DMS153 (cell line): Measurements from ENCODE around the gene HMBS.

Source experiments
- DNase-seq: peaks from one replicate; lab custom pipeline; 2025; lab: John Stamatoyannopoulos, UW

Gene HMBS

DNA sequence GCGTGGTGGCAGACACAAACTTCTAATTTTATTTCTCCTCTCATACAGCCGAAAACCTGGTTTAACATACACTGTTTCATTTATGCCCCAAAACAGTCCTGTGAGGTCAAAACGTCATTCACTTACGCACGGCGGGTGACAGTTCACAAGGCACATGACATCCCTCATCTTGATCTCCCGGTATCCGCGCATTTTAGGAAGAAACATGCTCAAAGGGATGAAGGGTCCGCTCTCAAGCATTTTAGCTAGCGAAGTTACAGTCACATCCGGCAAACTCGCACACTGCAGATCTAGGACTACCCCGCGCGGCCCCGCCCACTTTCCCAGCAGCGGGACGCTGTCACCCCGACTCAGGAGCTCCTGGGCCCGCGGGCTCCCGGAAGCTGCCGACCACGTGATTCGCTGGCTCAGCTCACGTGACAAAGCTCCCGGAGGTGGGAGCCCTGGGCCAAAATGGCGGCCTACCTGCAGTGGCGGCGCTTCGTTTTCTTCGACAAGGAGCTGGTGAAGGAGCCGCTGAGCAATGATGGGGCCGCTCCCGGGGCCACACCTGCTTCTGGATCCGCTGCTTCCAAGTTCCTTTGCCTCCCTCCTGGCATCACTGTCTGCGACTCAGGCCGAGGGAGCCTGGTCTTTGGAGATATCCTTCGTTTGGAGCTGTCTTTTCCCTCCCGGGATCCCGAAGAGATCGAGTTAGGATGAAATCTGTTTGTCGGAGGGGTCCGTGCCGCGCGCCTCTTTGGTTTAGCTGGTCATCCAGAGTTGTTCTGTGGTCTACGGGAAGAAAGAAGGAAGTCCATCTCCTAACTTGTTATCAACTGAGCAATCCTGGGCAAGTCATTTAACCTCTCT is 17.1 kb upstream of the HMBS start, which contains the start of gene VPS11:
VPS11 (plus strand) TSS at position 448 of the 852 bp plus-strand sequence; CDS start at position 454, 6 bp downstream.
- DNase-seq = peak; percentile 92

DNA sequence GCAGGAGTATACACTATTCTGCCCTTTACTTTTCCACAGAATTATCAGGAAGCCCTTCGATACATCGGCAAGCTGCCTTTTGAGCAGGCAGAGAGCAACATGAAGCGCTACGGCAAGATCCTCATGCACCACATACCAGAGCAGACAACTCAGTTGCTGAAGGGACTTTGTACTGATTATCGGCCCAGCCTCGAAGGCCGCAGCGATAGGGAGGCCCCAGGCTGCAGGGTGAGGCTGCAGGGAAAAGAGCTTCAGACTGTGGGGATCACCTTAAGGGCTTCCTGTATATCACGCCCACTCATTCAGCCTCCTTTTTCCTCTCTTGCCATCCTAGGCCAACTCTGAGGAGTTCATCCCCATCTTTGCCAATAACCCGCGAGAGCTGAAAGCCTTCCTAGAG is 6.8 kb upstream of the HMBS start:
- DNase-seq = no peak

DNA sequence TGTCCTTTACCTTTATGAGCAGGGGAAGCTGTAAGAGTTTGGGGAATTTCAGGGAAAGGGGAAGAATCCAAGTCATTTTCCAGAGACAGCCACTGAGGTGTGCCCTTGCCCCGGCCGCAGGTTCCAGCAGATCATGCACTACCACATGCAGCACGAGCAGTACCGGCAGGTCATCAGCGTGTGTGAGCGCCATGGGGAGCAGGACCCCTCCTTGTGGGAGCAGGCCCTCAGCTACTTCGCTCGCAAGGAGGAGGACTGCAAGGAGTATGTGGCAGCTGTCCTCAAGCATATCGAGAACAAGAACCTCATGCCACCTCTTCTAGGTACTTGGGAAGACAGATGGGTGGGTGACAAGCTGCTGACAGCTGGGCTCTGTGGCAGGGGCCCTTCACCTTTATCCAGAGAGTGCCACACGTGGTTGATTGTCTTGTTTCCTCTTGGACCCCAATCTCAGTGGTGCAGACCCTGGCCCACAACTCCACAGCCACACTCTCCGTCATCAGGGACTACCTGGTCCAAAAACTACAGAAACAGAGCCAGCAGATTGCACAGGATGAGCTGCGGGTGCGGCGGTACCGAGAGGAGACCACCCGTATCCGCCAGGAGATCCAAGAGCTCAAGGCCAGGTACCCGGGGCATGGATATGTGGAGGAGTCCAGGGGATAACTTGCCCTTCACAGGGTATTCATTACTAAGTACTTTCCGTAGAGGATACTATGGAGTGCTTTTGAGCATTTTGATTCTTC is 5.8 kb upstream of the HMBS start:
- DNase-seq = no peak

GRCh38 chr11:119081682-119082260 is 2.9 kb upstream of the HMBS start:
- DNase-seq = no peak

DNA sequence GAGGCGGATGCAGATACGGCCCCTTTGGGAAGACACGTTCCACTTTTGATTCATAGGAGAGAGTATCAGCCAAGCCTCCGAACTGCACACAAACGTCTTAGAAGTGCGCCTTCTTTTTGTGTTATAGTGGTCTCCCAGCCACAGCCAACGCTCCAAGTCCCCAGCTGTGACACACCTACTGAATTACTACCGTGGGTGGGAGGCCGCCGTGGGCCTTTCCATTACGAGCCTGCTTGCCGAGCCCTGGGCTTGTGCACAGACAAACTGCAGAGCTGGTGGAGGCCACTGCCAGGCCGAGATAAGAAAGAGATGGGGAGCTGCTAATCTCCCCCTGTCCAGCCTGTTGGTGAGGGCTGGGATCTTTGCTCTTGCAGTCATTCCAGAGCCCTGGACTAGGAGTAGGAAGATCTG is 761 bp downstream of the HMBS start:
- DNase-seq = no peak

- no peak for DNase-seq
These were observed 2.4 kb downstream of the HMBS start for GRCh38 chr11:119087123-119087522.

DNA sequence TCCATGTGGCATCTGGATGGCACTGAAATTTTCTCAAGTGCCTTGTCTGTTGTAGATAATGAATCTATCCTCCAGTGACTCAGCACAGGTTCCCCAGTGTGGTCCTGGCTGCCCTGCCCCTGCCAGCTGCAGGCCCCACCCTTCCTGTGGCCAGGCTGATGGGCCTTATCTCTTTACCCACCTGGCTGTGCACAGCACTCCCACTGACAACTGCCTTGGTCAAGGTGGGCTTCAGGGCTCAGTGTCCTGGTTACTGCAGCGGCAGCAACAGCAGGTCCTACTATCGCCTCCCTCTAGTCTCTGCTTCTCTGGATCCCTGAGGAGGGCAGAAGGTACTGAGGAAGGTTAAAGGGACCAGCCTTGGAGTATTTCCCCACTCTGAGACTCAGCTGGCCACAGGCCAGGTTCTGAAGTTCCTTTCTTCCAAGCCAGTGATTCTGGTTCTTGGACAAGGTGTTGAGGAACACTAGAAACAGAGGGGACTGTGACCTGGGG is 3.1 kb downstream of the HMBS start:
- no peak for DNase-seq

GRCh38 chr11:119088406-119088805 is 3.7 kb downstream of the HMBS start:
- DNase-seq = no peak

DNA sequence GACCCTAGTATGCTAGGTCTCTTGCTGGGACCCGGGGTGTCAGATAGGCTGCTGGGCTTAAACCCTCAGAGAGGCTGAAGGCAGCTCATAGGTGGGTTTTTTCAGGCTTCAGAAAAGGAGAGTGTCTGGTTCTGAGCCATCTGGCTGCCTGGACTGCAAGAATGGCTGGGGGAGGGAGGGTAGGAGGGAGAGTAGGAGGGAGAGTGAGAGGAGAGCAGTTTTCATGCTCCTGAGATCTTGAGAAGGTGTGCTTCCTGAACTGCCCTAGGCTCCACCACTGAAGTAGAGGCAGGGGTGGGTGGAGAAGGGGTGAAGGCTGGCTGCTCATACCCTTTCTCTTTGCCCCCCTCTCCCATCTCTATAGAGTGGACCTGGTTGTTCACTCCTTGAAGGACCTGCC is 4.6 kb downstream of the HMBS start:
- DNase-seq = no peak

DNA sequence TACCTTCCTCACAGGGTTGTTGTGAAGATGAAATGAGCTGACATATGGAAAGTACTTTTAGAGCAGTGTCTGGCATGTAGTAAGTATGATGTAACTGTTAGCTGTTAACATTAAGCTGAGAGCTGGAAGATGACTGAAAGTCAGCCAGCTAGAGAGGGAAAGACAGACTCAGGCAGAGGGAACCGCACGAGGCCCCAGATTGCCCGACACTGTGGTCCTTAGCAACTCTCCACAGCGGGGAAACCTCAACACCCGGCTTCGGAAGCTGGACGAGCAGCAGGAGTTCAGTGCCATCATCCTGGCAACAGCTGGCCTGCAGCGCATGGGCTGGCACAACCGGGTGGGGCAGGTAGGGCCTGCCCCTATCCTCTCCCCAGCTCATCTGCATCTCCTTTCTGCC is 6.5 kb downstream of the HMBS start:
- no peak for DNase-seq

- DNase-seq = no peak
These were observed 7.5 kb downstream of the HMBS start for GRCh38 chr11:119091966-119092879.

GRCh38 chr11:119092880-119093842 is 8.5 kb downstream of the HMBS start:
- DNase-seq = no peak

- DNase-seq = no peak
These were observed 9.5 kb downstream of the HMBS start for GRCh38 chr11:119093942-119094815.

GRCh38 chr11:119094816-119095065 is 10.1 kb downstream of the HMBS start:
- no peak for DNase-seq

DNA sequence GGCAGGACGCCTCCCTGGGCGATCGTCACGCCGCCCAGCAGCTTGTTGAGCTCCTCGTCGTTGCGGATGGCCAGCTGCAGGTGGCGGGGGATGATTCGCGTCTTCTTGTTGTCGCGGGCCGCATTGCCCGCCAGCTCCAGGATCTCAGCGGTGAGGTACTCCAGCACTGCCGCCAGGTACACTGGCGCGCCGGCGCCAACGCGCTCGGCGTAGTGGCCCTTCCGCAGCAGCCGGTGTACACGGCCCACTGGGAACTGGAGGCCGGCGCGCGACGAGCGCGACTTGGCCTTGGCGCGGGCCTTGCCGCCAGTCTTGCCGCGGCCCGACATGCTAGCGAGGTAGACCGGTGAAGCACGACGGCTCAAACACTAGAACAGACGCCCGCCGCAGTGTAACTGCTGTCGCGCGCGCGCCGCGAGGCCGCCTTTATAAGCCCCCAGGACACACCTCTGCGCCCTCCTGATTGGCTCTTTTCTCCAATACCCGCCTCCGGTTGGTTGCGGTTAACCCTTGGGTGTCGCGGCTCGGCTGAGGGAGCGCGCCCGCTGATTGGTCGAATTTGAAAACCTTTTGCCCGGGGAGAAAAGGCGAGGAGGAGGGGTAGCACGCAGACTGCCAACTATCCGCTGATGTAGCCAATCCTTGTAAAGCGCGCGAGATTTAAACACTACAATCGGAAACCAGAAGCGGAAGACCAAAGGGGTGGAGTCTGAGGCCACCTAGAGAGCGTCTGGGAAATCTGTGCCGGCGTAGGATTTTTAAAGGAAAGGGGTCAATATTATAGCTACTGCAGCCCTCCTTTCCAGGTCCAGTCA is 10.6 kb downstream of the HMBS start:
- peak; percentile 99 for DNase-seq

DNA sequence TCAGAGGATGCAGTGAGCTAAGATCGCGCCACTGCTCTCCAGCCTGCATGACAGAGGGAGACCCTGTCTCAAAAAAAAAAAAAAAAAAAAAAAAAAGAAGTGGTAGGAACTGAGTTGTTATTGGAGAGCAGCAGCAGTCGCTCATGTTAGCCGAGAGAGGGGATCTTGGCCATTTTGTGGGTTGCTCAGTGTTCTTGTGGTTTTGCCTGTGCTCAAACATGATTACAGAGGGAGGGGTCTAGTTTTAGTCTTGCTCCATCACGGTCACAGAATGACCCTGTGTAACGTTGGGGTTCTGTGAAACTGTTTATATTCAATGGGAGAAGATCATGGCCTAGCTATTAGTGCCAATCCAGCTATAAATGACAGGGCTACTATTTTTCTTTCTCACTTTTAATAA is 15.0 kb downstream of the HMBS start:
- no peak for DNase-seq

GRCh38 chr11:119100246-119100970 is 15.7 kb downstream of the HMBS start:
- no peak for DNase-seq
